Stimulated activated CD4-positive, alpha-beta T cell treated with anti-CD3 and anti-CD28 coated beads, Interleukin-1b, Interleukin-23, amount 100 ng/mL, for 4 hours (primary cell): ENCODE measurements around the gene ABCG8.

ENCODE experiments used
- DNase-seq, 2 donors: peaks; one replicate each; pipeline ENCODE4 v3.0.0-alpha.2; 2020; ENCODE audit warnings: low read depth in 2 of 2

Gene ABCG8

GRCh38 chr2:43838560-43839267 is at the start of gene ABCG8, which contains the start of gene ABCG5:
TSS of gene ABCG8 (plus strand) at chr2:43838971. CDS start at chr2:43839054, 83 bp downstream.
TSS of gene ABCG5 (minus strand) at chr2:43838839. CDS start at chr2:43838679, 160 bp downstream.
- no peak for DNase-seq

DNA sequence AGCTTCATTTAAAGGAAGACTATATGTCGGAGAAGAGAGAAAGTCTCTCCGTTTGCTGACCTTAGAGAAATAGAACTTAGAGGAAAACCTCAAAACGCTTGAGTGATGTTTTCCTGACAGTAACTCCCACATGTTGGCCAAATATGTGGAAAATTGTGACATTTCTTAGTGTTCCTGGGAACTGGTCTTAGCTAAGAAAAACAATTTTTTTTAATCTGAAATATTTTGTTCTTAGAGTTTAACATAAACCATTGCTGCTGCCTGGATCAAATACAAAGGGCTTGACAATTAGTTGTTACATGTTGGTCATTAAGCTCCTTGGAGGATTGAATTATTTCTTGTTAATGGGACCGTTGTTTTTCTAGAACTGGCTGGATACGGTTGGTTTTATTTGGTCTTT is 48.6 kb upstream of the ABCG8 start:
- no peak for DNase-seq

DNA sequence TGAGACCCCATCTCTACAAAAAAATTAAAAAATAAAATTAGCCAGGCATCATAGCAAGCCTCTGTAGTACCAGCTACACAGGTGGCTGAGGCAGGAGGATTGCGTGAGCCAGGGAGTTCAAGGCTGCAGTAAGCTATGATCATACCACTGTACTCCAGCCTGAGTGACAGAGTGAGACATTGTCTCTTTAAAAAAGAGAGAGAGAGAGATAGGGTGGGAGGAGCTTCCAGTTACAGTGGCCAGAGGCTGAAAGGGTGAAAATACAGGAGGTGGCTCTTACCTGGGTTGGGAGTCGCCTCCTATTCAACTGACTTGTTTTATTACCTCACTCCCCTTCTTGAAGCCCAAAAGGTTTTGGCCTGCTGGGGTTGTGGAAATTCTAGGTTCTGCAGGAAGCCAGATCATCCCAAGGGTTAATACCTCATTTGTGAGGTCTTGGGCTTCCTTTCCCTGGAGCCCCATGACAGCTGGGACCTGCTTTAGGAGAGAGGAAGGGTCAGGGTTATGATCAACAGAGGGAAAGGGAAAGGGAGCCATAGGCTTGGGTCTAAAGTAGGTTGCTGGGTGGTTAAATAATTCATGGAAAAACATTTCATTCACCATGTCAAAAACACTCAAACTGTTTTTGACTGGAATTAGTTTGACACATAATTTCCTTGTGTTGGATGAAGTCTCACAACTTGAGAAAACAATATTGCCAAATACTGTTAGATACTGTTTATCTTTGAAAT is 47.6 kb upstream of the ABCG8 start:
- DNase-seq = no peak

GRCh38 chr2:43792653-43793052 is 46.1 kb upstream of the ABCG8 start:
- DNase-seq = no peak

GRCh38 chr2:43794956-43795355 is 43.8 kb upstream of the ABCG8 start:
- no peak for DNase-seq

DNA sequence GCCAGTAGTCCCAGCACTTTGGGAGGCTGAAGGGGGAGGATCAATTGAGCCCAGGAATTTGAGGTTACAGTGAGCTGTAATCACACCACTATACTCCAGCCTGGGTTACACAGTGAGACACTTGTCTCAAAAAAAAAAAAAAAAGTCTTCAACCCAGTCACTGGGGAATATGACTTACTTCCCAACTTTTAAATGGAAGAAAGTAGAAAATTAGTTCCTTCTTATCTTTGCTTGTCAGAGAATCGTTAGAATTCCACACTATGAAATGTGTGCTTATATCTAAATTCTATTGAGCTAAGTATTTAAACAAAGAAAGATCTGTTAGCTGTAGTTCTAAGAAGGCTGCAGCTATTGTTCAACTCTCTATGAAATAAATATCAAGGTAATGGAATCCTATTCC is 42.6 kb upstream of the ABCG8 start:
- no peak for DNase-seq

GRCh38 chr2:43798300-43798699 is 40.5 kb upstream of the ABCG8 start:
- no peak for DNase-seq

DNA sequence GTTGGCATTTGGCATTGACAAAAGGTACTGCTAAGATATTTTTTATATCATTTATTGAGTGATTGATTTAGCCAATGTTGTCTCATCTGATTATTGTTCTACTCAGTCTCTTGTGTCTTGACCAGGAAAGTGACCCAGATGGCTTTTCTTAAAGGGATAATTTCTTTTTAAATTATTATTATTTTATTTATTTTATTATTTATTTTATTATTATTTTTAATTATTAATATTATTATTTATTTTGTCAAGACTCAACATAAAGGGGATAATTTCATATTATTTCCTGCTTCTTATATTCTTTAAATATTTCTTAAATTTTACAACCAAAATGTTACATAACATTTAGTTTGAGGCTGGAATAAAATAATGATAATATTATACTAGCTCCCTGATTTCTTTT is 37.9 kb upstream of the ABCG8 start:
- no peak for DNase-seq

- DNase-seq = no peak
Observed at GRCh38 chr2:43802135-43802534, 36.6 kb upstream of the ABCG8 start.

- no peak for DNase-seq
Observed at GRCh38 chr2:43803113-43803512, 35.7 kb upstream of the ABCG8 start.

DNA sequence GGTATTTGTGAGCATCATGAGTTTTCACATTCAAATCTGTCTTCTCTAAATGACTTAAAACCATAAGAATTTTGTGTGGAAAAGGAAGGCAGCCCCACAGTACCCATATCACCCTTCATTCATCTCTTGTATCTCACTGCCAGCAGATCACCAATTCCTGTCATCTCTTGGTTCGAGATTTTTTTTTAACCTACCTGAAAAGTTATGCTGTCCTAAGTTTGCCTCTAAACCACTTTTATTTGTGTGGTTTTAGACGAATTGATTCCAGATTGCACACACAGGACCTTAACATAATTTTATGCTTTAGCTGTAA is 32.1 kb upstream of the ABCG8 start:
- no peak for DNase-seq

DNA sequence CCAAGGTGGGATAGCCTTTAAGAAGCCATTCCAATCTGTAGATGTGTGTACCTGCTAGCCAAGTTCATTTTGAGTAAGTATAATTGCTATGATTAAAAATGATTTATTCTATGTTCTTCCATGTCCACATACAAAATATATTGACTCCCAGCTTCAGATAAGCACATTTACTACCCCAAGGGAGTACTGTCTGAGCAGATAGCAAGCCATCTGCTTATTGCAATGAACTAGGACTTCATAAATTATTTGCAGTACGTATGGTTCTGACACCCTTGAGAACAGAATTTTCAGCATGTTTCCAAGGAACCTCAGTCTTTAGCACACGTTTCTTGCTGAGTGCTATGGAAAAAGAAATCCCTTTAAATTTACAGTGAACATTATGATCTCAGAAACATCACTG is 28.3 kb upstream of the ABCG8 start:
- no peak for DNase-seq

DNA sequence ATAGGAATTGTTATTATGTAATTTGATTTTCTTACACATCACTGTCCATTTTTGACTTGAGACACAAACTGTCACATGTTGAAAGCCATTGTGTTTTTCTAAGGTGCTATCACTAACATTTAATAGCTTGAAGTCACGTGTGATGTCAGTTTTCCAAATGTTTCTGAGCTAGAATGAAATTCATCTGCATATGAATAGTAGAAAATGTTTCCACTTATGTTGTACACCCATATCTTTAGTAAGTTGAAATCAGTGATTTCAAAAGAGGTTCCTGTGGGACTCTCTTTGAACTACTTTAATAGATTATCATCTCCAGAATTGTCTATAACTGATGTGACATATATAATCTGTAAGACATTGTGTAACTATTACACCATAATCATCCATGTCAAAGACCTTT is 27.9 kb upstream of the ABCG8 start:
- no peak for DNase-seq

- no peak for DNase-seq
Observed at GRCh38 chr2:43812006-43812405, 26.8 kb upstream of the ABCG8 start.

GRCh38 chr2:43812947-43813346 is 25.8 kb upstream of the ABCG8 start:
- no peak for DNase-seq

DNA sequence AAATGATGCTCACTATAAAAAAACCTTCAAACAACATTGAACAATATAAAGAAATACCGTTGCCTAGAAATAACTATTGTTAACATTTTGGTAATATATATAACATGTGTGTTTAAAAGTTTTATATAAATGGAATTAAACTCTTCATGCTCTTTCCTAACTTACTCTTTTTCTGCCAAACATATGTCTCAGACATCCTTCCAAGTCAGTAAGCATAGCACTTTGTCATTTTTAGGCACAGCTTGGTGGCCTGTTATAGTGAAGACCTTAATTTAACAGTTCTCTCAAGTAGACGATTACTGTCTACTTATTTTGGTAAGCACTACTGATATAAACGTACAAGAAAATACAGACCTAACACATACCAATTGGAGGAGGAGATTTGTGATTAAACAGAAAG is 24.1 kb upstream of the ABCG8 start:
- no peak for DNase-seq

DNA sequence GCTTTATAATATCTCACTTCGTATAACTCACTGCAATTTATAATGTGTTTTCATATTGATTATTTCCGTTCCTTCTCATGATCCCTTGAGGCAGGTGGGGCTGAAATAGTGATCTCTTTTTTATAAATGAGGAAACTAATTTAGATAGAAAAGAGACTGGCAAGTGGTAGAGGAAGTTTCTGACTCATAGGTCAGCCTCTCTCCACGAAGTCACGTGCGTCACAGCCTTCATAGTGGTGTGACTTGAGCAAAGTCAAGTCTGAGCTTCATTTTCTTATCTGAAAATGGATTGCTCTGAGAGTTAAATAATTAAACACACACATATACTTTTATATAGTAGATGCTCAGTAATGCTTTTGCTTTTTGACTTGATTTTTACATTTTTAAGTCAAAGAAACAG is 20.0 kb upstream of the ABCG8 start:
- DNase-seq = no peak

DNA sequence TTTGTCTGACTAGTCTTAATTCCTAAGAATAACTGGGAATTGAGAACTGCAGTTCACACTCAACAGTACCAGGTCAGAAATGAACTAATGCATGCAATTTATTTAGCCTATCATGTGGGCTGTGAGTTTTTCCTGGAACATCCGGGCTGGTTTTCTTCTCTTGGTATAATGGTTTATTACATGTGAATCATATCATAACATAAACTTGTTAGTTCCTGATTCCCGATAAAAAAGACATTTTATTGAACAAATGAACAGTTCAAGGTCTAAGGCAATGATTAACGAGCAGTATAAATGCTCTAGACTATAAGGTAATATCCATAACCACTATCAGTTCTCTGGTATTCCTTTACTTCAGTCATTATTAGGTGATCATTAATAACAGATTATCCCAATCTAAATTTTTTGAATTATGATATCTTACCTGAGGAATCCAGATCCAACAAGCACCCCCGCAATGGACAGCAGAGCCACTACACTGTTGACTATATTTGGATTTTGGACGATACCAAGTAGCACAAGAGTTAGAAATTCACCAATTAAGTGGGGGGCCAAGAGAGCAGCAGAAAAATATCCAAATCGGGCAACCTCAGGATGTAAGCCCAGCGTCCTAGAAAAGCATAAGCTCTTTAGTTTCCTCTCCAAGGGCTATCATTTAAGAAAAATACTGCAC is 19.1 kb upstream of the ABCG8 start:
- DNase-seq = no peak

DNA sequence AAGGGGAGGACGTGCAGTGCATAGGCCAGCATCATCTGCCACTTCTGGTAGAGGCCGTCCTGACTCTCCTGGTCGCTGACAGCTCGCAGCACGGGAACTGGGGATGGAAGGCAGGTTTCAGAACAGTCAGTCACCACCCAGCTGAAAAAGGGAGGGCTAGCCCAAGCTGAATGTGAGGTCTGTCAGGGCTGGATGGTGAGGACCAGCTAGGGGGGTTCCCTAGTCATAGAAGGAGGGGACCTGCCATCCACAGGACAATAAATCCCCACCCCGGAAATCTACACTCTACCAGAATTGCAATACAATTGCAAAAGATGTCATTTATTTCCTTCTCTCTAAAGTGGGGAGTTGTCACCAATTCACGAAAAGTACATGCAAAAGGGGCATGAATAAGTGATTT is 15.9 kb upstream of the ABCG8 start:
- no peak for DNase-seq

DNA sequence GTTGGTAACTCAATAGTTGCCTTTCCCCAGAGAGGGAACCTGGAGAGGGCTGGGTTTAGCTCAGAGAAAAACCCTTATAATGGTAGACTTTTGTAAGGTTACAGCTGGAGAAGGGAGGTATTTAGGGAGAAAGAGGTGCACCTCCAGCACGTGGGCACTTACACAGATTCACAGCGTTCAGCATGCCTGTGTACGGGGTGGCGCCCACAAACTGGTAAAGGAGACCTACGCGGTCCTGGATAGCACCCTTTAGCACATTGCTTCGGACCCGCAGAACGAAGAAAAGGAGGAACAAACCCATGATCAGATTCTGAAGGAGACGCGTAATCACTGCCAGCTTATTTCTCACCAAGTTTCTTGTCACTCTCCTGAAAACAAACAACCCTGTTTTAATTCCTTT is 15.0 kb upstream of the ABCG8 start:
- no peak for DNase-seq

- no peak for DNase-seq
Observed at GRCh38 chr2:43824512-43824911, 14.3 kb upstream of the ABCG8 start.

- no peak for DNase-seq
Observed at GRCh38 chr2:43824951-43825493, 13.7 kb upstream of the ABCG8 start.

- DNase-seq = no peak
Observed at GRCh38 chr2:43825841-43826240, 12.9 kb upstream of the ABCG8 start.
